Stomach smooth muscle (tissue), 2 donors: Measurements from ENCODE around the gene P3H2.
"Not testable (repeated sequence)": the region's sequence is repeated elsewhere in the genome, so short reads cannot be mapped to it uniquely, and the experiment has no call there.

Source experiments
- H3K27ac ChIP-seq: one replicate; pipeline ENCODE4 v1.7.0; 2013; ENCODE audit warnings: mild to moderate bottlenecking, low read length, inconsistent platforms
- H3K27me3 ChIP-seq, 2 donors: one replicate each; pipeline ENCODE4 v1.7.0; 2013; ENCODE audit warnings: low read length in 2 of 2; ENCODE audit not compliant: insufficient read depth in 2 of 2, control insufficient read depth in 1 of 2
- H3K36me3 ChIP-seq, 2 donors: one replicate each; pipeline ENCODE4 v1.7.0; 2013; ENCODE audit warnings: low read length in 2 of 2; ENCODE audit not compliant: control insufficient read depth in 2 of 2, insufficient read depth in 2 of 2
- H3K4me1 ChIP-seq: one replicate; pipeline ENCODE4 v1.7.0; 2013; ENCODE audit warnings: low read length; ENCODE audit not compliant: control insufficient read depth, insufficient read depth
- H3K4me3 ChIP-seq, 2 donors: one replicate each; pipeline ENCODE4 v1.7.0; 2013; ENCODE audit warnings: low read length in 2 of 2
- H3K9ac ChIP-seq, 2 donors: one replicate each; pipeline ENCODE4 v1.7.0; 2013; ENCODE audit warnings: low read length in 2 of 2, mild to moderate bottlenecking in 1 of 2
- H3K9me3 ChIP-seq, 2 donors: one replicate each; pipeline ENCODE4 v1.7.0; 2013; ENCODE audit warnings: low read length in 2 of 2; ENCODE audit not compliant: control insufficient read depth in 2 of 2
- donor health status: healthy.
- donor health status: Pancreatic carcinoma.

The P3H2 gene

GRCh38 chr3:190120269-190121060 is at the start of gene P3H2:
Gene P3H2 (minus strand): TSS chr3:190120897. CDS start chr3:190120731, 166 bp downstream.
- no peaks in the 10 kb centered on the region for H3K9me3 ChIP-seq
- H3K9ac ChIP-seq, result peak within 1 kb of the TSS; percentile 68
- H3K4me1 ChIP-seq, result peaks cover 17% of the 10 kb centered on the region
- no peaks in the 10 kb centered on the region for H3K36me3 ChIP-seq
- peak within 1 kb of the TSS; percentile 71 for H3K27ac ChIP-seq
- no peaks in the 10 kb centered on the region for H3K27me3 ChIP-seq
- H3K4me3 ChIP-seq, result peak within 1 kb of the TSS; percentile 82 to 83

DNA sequence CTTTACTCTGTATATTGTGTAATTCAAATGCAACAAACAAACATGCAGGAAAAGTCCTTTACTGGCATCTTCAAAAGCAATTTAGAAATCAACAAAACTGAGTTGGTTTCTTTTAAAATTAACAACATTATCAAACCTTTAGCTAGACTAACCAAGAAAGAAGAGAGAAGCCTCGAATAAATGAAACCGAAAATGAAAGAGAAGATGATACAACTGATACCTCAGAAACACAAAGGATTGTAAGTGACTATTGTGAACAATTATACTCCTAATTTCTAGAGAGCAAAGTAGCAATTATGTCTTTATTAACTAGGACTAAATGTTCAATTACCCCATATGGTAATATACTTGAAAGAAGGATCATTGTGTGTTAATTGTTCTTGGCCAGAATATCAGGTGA is 49.2 kb upstream of the P3H2 start:
- no peak overlapping the region for H3K27ac ChIP-seq
- H3K36me3 ChIP-seq, result no peaks in the 10 kb centered on the region
- no peaks in the 10 kb centered on the region for H3K27me3 ChIP-seq
- no peaks in the 10 kb centered on the region for H3K4me1 ChIP-seq
- no peaks in the 10 kb centered on the region for H3K9me3 ChIP-seq
- no peak overlapping the region for H3K4me3 ChIP-seq
- H3K9ac ChIP-seq, result no peak overlapping the region

DNA sequence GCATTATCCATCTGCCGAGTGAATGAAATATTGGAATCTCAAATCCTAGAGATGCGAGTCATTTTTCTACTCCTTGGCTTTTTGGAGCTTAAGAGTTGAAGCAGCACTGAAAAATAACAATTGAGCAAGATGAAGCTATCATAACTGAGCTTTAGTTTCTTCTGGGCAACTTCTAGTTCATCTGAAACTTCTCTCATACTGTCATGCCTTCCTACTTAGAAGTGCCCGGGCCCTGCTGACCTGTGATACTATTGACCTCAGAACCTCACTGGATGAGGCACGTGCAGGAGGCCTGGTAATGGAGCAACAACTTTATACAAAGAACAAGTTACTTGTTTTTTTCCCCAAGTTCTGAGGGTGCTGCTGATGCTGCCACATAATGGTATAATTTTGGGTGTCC is 48.5 kb upstream of the P3H2 start:
- H3K9me3 ChIP-seq, result no peaks in the 10 kb centered on the region
- H3K4me1 ChIP-seq, result no peaks in the 10 kb centered on the region
- no peak overlapping the region for H3K9ac ChIP-seq
- no peaks in the 10 kb centered on the region for H3K27me3 ChIP-seq
- H3K27ac ChIP-seq, result no peak overlapping the region
- H3K36me3 ChIP-seq, result no peaks in the 10 kb centered on the region
- no peak overlapping the region for H3K4me3 ChIP-seq

DNA sequence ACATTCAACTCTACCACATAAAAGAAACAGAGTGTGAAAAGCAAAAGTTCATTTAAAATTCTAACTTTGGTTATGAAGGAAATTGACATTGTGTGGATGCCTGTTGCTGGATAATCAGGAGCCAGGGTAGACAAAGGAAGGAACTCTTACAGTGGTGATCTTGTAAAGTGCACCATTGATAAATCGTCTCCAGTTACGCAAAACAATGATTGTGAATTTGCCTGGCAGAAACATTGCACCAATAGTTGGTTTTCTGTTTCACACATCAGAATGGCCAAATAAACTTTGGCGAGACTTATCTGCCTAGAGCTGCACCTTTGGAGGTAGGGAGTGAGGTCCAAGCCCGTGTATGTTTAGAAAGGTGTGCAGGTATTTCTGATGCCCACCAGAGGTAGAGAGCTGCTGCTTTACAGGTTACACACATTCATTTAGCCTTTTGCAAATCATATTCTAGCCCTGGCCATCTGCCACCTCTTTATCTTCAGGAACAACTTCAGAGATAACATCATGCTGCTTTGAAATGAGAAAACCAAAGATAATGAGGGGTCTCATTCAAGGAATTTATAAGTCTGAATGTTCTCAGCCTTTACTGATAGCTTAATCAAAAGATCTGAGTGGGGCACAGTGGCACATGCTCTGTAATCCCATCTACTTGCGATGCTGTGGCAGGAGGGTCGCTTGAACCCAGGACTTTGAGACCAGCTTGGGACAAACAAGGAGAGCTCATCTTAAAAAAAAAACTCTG is 47.4 kb upstream of the P3H2 start:
- H3K36me3 ChIP-seq, result no peaks in the 10 kb centered on the region
- no peak overlapping the region for H3K9ac ChIP-seq
- no peaks in the 10 kb centered on the region for H3K9me3 ChIP-seq
- H3K27ac ChIP-seq, result no peak overlapping the region
- H3K27me3 ChIP-seq, result no peaks in the 10 kb centered on the region
- H3K4me1 ChIP-seq, result no peaks in the 10 kb centered on the region
- no peak overlapping the region for H3K4me3 ChIP-seq

GRCh38 chr3:190166948-190167347 is 46.3 kb upstream of the P3H2 start:
- Histone ChIP-seq H3K4me1 (no peaks in the 10 kb centered on the region), H3K36me3 (no peaks in the 10 kb centered on the region), H3K9ac (no peak overlapping the region), H3K9me3 (no peaks in the 10 kb centered on the region), H3K27me3 (no peaks in the 10 kb centered on the region), H3K27ac (no peak overlapping the region), H3K4me3 (no peak overlapping the region)

DNA sequence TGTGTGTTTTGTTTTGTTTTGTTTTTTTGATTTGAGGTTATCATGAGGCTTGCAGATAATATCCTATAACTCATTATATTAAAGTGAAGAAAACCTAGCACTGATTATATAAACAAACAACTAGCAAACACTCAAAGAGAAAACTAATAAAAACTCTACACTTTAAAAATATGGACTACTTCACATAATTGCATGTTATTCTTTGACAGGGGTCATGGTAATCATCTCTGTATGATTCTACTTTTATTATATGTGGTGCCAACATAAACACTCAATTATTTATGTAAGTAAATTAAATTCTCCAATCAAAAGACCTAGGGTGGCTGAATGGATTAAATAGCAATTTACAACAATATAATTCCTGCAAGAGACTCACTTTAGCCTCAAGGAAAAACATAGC is 44.6 kb upstream of the P3H2 start:
- H3K27me3 ChIP-seq, result no peaks in the 10 kb centered on the region
- no peaks in the 10 kb centered on the region for H3K36me3 ChIP-seq
- H3K9me3 ChIP-seq, result no peaks in the 10 kb centered on the region

GRCh38 chr3:190162013-190162412 is 41.3 kb upstream of the P3H2 start:
- H3K36me3 ChIP-seq, H3K9ac ChIP-seq, H3K4me3 ChIP-seq, H3K27me3 ChIP-seq, H3K4me1 ChIP-seq, H3K27ac ChIP-seq, H3K9me3 ChIP-seq: not testable (repeated sequence)

More for the DNA sequence above, 44.6 kb upstream of the P3H2 start:
- Histone ChIP-seq H3K4me3 (no peak overlapping the region), H3K27ac (no peak overlapping the region), H3K9ac (no peak overlapping the region), H3K4me1 (no peaks in the 10 kb centered on the region)

DNA sequence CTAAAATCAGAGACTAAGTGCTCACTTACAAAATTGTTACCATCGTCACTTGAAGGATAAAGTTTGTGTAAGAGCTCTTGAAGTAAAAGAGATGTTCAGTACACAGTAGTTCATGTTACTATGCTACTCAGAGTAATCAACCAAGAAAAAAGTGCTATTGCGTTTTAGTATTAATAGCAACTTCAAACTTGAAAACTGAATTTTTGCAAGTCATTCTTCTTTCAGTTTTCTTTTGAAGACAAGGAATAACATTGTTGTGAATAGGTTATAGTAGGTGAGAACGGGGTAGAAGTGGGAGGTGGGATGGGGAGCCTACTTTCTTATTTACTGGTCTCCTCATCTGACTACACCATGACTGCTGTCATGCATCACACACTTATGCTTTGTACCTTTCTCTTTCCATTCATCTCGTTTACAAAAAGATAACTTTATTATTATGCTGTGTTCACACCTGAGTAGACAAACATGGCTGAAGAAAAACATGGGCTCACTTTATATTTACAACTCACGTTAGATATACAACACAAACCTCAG is 39.3 kb upstream of the P3H2 start:
- Histone ChIP-seq H3K27me3 (no peaks in the 10 kb centered on the region), H3K36me3 (no peaks in the 10 kb centered on the region), H3K9me3 (no peaks in the 10 kb centered on the region), H3K9ac (no peak overlapping the region), H3K4me3 (no peak overlapping the region), H3K4me1 (no peaks in the 10 kb centered on the region), H3K27ac (no peak overlapping the region)

- Histone ChIP-seq H3K36me3 (no peaks in the 10 kb centered on the region), H3K4me3 (no peak overlapping the region), H3K9me3 (no peaks in the 10 kb centered on the region), H3K27ac (no peak overlapping the region), H3K4me1 (no peaks in the 10 kb centered on the region), H3K9ac (no peak overlapping the region), H3K27me3 (no peaks in the 10 kb centered on the region)
Measured at GRCh38 chr3:190158261-190158660, 37.6 kb upstream of the P3H2 start.

- H3K4me1 ChIP-seq, result no peaks in the 10 kb centered on the region
- no peaks in the 10 kb centered on the region for H3K9me3 ChIP-seq
- no peaks in the 10 kb centered on the region for H3K36me3 ChIP-seq
- no peak overlapping the region for H3K4me3 ChIP-seq
- no peak overlapping the region for H3K27ac ChIP-seq
- H3K27me3 ChIP-seq, result no peaks in the 10 kb centered on the region
- H3K9ac ChIP-seq, result no peak overlapping the region
Measured at GRCh38 chr3:190155752-190156151, 35.1 kb upstream of the P3H2 start.

GRCh38 chr3:190150681-190151080 is 30.0 kb upstream of the P3H2 start:
- H3K4me3 ChIP-seq, result no peak overlapping the region
- H3K36me3 ChIP-seq, result no peaks in the 10 kb centered on the region
- H3K4me1 ChIP-seq, result no peaks in the 10 kb centered on the region
- H3K27me3 ChIP-seq, result no peaks in the 10 kb centered on the region
- H3K27ac ChIP-seq, result no peak overlapping the region
- H3K9me3 ChIP-seq, result no peaks in the 10 kb centered on the region
- no peak overlapping the region for H3K9ac ChIP-seq
